Measurements from ENCODE around the gene SEC63.
"Not testable (repeated sequence)": the region's sequence is repeated elsewhere in the genome, so short reads cannot be mapped to it uniquely, and the experiment has no call there.

SEC63 gene

DNA sequence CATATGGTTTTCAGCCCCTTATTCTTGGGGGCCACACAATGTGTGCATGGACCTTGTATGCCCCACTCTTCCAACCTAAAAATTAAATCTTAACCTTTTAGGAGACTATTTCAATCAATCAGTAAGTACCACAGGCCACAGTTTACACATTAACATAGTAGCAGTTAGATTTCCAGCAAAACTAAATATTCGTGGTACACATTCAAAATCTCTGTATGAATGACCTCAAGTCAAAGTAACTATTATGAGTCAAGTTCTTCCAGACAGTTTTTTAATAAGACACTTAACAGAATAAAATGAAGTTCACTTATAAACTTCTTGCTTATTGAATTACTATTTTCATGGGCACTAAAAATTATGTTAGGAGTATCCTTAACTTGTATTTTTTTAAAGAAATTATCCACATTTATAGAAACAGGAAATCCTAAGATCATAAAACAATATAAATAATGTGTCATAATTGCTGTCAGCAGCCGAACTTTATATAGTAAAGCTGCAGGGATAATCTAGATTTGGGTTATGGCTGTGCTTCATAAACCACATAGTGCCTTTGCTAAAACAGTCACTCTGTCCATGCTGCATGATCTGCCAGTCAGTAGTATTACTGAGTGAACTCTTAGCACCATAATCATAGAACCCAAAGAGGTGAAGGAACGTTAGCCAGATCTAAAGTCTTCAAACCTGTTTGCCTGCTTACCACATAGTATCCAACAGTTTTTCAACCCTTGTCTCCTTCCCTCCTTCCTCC, 21.7 kb downstream of the SEC63 start:
- no peak overlapping the region for H3K27ac ChIP-seq
- CTCF ChIA-PET: no interaction called here
- no peak for DNase-seq (ENCODE audit: low spot score)
- POLR2A ChIA-PET (ENCODE audit: low non-redundant PET): interaction anchor here (0.6 kb wide), 1 partner anchor 10 kb away, joined by 3 read pairs; no protein-coding TSS in a partner anchor
- TF ChIP-seq, protein P1, sequence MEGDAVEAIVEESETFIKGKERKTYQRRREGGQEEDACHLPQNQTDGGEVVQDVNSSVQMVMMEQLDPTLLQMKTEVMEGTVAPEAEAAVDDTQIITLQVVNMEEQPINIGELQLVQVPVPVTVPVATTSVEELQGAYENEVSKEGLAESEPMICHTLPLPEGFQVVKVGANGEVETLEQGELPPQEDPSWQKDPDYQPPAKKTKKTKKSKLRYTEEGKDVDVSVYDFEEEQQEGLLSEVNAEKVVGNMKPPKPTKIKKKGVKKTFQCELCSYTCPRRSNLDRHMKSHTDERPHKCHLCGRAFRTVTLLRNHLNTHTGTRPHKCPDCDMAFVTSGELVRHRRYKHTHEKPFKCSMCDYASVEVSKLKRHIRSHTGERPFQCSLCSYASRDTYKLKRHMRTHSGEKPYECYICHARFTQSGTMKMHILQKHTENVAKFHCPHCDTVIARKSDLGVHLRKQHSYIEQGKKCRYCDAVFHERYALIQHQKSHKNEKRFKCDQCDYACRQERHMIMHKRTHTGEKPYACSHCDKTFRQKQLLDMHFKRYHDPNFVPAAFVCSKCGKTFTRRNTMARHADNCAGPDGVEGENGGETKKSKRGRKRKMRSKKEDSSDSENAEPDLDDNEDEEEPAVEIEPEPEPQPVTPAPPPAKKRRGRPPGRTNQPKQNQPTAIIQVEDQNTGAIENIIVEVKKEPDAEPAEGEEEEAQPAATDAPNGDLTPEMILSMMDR (conservative IDR thresholded peaks at IDR 0.05; ENCODE audit: low read depth): no peak

DNA sequence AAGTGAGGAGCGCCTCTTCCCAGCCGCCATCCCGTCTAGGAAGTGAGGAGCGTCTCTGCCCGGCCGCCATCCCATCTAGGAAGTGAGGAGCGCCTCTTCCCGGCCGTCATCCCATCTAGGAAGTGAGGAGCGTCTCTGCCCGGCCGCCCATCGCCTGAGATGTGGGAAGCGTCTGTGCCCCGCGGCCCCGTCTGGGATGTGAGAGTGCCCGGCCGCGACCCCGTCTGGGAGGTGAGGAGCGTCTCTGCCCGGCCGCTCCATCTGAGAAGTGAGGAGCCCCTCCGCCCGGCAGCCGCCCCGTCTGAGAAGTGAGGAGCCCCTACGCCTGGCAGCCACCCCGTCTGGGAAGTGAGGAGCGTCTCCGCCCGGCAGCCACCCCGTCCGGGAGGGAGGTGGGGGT, 23.8 kb downstream of the SEC63 start:
- CTCF ChIA-PET: not testable (repeated sequence)

DNA sequence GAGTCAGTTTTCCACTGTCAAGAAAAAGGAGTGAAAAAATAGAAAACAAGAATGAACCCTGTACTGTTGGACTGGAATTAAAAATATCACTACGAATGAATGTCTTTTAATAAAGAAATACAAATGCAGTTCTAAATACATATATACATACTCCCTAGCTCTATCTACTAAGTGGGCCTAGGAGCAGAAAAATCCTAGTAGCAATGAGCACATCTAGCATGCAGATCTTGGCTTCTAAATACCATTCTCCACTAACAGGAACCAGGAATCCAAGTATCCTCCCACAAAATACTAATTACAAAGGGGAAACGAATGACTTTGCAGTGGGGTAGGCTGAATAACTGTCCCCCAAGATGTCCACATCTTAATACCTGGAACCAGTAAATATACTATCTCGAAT, 25.4 kb downstream of the SEC63 start:
- TF ChIP-seq, protein P1 (conservative IDR thresholded peaks at IDR 0.05; ENCODE audit: low read depth): no peak
- no peak overlapping the region for H3K27ac ChIP-seq
- DNase-seq (ENCODE audit: low spot score): no peak
- ChIA-PET CTCF (interaction anchor here (0.6 kb wide), 1 partner anchor 19 kb away, joined by 3 read pairs; no protein-coding TSS in a partner anchor), POLR2A (ENCODE audit: low non-redundant PET) (no interaction called here)

More for the DNA sequence above, 23.8 kb downstream of the SEC63 start:
- DNase-seq (ENCODE audit: low spot score); POLR2A ChIA-PET (ENCODE audit: low non-redundant PET); H3K27ac ChIP-seq: not testable (repeated sequence)

DNA sequence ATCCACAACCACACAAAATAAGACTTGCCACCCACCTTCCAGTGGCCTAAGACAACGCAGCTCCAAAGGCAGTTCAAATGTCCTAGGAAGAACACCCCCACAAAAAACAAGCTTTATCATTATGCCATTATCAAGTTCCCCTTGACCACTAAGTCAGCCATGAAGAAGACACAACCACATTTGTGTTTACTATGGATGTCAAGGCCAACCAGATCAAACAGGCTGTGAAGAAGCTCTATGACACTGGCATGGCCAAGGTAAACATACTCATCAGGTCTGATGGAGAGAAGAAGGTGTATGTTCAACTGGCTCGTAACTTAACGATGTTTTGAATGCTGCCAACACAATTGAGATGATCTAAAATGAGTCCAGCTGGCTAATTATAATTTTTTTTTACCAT, 26.1 kb downstream of the SEC63 start:
- CTCF ChIA-PET: interaction anchor here (0.6 kb wide), 1 partner anchor 18 kb away, joined by 3 read pairs; no protein-coding TSS in a partner anchor
- no peak overlapping the region for H3K27ac ChIP-seq
- POLR2A ChIA-PET (ENCODE audit: low non-redundant PET): no interaction called here
- no peak for DNase-seq (ENCODE audit: low spot score)
- TF ChIP-seq, protein P1 (conservative IDR thresholded peaks at IDR 0.05; ENCODE audit: low read depth): no peak

DNA sequence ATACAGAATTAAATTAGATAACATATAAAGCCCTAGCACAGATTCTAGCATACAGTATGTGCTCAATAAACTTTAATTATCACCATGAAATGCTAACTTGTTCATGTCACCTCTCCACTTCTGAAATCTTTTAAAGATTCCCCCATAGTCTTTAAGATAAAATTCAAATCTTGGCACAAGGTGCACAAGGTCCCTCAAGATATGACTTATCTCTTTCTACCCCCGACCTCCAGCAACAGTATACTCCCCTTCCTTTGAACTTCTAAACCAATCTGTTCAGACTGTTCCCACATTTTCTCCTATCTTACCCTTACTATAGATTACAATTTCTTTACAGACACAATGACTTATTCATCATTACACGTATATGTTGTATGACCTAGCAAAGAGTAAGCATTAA, 29.0 kb downstream of the SEC63 start:
- no peak for DNase-seq (ENCODE audit: low spot score)
- POLR2A ChIA-PET (ENCODE audit: low non-redundant PET): no interaction called here
- TF ChIP-seq, protein P1 (conservative IDR thresholded peaks at IDR 0.05; ENCODE audit: low read depth): no peak
- H3K27ac ChIP-seq: no peak overlapping the region
- CTCF ChIA-PET: no interaction called here

DNA sequence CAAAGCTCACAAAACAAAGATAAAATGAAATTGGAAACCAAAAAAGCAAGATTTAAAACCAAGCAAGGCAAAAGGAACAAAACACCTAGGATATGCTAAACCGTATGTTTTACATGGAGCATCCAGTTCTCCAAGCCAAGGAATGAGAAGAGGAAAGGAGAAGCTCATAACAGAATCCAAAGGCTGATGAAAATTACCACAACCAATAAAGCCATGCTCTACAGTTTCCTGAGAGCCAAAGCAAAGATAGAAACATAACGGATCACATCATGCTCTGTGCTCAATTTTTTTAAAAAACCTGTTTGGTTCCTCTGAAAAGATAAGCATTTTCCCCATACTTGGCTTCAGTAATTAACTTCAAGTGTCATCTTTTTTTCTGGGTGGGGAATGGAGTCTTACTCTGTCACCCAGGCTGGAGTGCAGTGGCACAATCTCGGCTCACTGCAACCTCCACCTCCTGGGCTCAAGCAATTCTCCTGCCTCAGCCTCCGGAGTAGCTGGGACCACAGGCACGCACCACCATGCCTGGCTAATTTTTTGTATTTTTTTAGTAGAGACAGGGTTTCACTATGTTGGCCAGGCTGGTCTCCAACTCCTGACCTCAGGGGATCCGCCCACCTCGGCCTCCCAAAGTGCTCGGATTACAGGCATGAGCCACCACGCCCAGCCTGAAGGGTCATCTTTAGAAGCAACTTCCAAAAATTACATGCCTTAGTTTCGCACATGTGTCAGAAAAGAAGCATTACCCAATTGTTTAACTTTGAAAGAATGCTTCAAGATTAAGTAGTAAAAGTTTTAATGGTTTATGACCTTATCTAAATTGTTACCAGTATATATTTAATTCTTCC, 31.1 kb downstream of the SEC63 start:
- POLR2A ChIA-PET (ENCODE audit: low non-redundant PET); CTCF ChIA-PET; DNase-seq (ENCODE audit: low spot score): not testable (repeated sequence)
- H3K27ac ChIP-seq: peak overlapping the region; percentile 38

DNA sequence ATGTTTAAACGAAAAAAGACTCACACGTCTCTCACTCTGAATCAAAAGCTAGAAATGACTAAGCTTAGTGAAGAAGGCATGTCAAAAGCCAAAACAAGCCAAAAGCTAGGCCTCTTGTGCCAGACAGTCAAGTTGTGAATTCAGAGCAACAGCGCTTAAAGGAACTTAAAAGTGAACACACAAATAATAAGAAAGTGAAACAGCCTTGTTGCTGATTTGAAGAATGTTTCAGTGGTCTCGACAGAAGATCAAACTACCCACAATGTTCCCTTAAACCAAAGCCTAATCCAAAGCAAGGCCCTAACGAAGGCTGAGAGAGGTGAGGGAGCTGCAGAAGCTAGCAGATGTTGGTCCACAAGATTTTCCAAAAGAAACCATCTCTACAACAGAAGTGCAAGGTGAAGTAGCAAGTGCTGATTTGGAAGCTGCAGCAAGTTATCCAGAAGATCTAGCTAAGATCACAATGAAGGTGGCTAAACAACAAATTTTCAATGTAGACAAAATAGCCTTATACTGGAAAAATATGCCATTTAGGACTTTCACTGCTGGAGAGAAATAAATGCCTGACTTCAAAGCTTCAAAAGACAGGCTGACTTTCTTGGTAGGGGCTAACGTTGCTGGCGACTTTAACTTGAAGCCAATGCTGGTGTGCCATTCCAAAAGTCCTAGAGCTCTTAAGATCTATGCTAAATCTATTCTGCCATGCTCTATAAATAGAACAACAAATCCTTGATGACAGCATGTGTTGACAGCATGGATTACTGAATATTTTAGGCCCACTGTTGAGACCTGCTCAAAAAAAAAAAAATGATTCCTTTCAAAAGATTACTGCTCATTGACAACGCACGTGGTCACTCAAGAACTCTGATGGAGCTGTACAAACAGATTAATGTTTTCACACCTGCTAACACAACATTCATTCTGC, 40.3 kb downstream of the SEC63 start:
- no peak overlapping the region for H3K27ac ChIP-seq
- TF ChIP-seq, protein P1 (conservative IDR thresholded peaks at IDR 0.05; ENCODE audit: low read depth): no peak
- DNase-seq (ENCODE audit: low spot score): no peak
- ChIA-PET CTCF (interaction anchor here (0.6 to 0.7 kb wide), 2 partner anchors 8 to 404 kb away, joined by 3 to 4 read pairs; no protein-coding TSS in a partner anchor), POLR2A (ENCODE audit: low non-redundant PET) (no interaction called here)

DNA sequence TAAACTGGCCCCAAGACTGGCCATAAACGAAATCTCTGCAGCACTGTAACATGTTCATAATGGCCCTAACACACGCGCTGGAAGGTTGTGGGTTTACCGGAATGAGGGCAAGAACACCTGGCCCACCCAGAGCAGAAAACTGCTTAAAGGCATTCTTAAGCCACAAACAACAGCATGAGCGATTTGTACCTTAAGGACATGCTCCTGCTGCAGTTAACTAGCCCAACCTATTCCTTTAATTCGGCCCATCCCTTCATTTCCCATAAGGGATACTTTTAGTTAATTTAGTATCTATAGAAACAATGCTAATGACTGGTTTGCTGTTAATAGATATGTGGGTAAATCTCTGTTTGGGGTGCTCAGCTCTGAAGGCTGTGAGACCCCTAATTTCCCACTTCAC, 41.0 kb downstream of the SEC63 start:
- H3K27ac ChIP-seq; DNase-seq (ENCODE audit: low spot score); POLR2A ChIA-PET (ENCODE audit: low non-redundant PET); CTCF ChIA-PET: not testable (repeated sequence)
